Bronchial epithelial cell (primary cell): ENCODE measurements around the gene DUOX1. TPM values are rescaled to one million over a fixed set of nuclear protein-coding genes. Genes with fewer than 3 reads are reported as not detected.

Experiments used
- DNase-seq: peaks from one replicate; pipeline ENCODE4 v3.0.0-alpha.2; 2010; ENCODE audit warnings: low read depth
- FAIRE-seq: peaks from 2 replicates; lab custom pipeline; 2011; peaks lifted over from hg19 to GRCh38; lab: Jason Lieb, UNC
- H3K27me3 ChIP-seq: 2 replicates; pipeline ENCODE4 v1.5.1; 2011; ENCODE audit warnings: low read length; ENCODE audit not compliant: control insufficient read depth, insufficient read depth
- H3K36me3 ChIP-seq: 2 replicates; pipeline ENCODE4 v1.5.1; 2011; ENCODE audit warnings: low read length; ENCODE audit not compliant: control insufficient read depth, insufficient read depth
- H3K4me3 ChIP-seq: 2 replicates; pipeline ENCODE4 v1.5.1; 2011; ENCODE audit warnings: mild to moderate bottlenecking, low read depth, low read length, control low read depth
- CTCF ChIP-seq: IDR thresholded peaks from 2 replicates; pipeline ENCODE4 v1.5.1; 2011; ENCODE audit warnings: mild to moderate bottlenecking, moderate library complexity, low read length, control low read depth, inconsistent platforms; ENCODE audit not compliant: insufficient read depth, severe bottlenecking
- total RNA-seq: library from RNA; depleted of rRNA; stranded (reverse); fragments of >200 nt; gene quantifications from 2 replicates; pipeline ENCODE4 v1.2.1, GENCODE V29; 2014

Gene DUOX1
- total RNA-seq, 1 donor from 2014 or later = 13.2 TPM

- DNase-seq = no peak
These were observed 51.0 kb downstream of the DUOX1 start for GRCh38 chr15:45180648-45181436.

GRCh38 chr15:45181491-45182285 is 51.9 kb downstream of the DUOX1 start:
- DNase-seq (no peak), FAIRE-seq (no peak)
- no peaks in the 10 kb centered on the region for H3K36me3 ChIP-seq
- TF ChIP-seq CTCF = no peak
- no peak overlapping the region for H3K4me3 ChIP-seq
- H3K27me3 ChIP-seq = no peaks in the 10 kb centered on the region

More at GRCh38 chr15:45180648-45181436, 51.0 kb downstream of the DUOX1 start:
- no peaks in the 10 kb centered on the region for H3K36me3 ChIP-seq
- FAIRE-seq = no peak
- H3K4me3 ChIP-seq = no peak overlapping the region
- no peak for TF ChIP-seq CTCF
- H3K27me3 ChIP-seq = no peaks in the 10 kb centered on the region

GRCh38 chr15:45182996-45183395 is 53.2 kb downstream of the DUOX1 start:
- H3K27me3 ChIP-seq = no peaks in the 10 kb centered on the region
- FAIRE-seq (no peak), DNase-seq (no peak)
- no peak overlapping the region for H3K4me3 ChIP-seq
- peak; percentile 3 for TF ChIP-seq CTCF
- no peaks in the 10 kb centered on the region for H3K36me3 ChIP-seq

- TF ChIP-seq CTCF = no peak
- Histone ChIP-seq H3K27me3 (no peaks in the 10 kb centered on the region), H3K36me3 (no peaks in the 10 kb centered on the region), H3K4me3 (no peak overlapping the region)
- DNase-seq (no peak), FAIRE-seq (no peak)
These were observed 53.7 kb downstream of the DUOX1 start for GRCh38 chr15:45183511-45183910.

GRCh38 chr15:45184562-45185041 is 54.8 kb downstream of the DUOX1 start:
- DNase-seq (no peak), FAIRE-seq (no peak)
- TF ChIP-seq CTCF = no peak
- H3K4me3 ChIP-seq = no peak overlapping the region
- no peaks in the 10 kb centered on the region for H3K36me3 ChIP-seq
- H3K27me3 ChIP-seq = no peaks in the 10 kb centered on the region
